Smooth muscle cell (in vitro differentiated cells): ENCODE results near the gene RXYLT1. TPM values are rescaled to one million over a fixed set of nuclear protein-coding genes. Genes with fewer than 3 reads are reported as not detected.

ENCODE experiments used
- DNase-seq: peaks from one replicate; lab custom pipeline; 2025; ENCODE audit not compliant: unreplicated experiment; lab: John Stamatoyannopoulos, UW
- H2AFZ ChIP-seq: fragments of 200-600 bp; sonication (generic); 2 replicates; pipeline ENCODE4 v1.6.0; 2016; ENCODE audit warnings: antibody characterized with exemption, low read depth, mild to moderate bottlenecking
- H3F3A ChIP-seq: fragments of 200-600 bp; sonication (generic); 2 replicates; pipeline ENCODE4 v1.6.0; 2017; ENCODE audit warnings: antibody characterized with exemption, low read depth
- H3K27ac ChIP-seq: fragments of 200-600 bp; sonication (generic); 2 replicates; pipeline ENCODE4 v1.5.1; 2016; ENCODE audit warnings: low read depth, mild to moderate bottlenecking
- H3K27me3 ChIP-seq: fragments of 200-600 bp; sonication (generic); 2 replicates; pipeline ENCODE4 v1.6.1; 2016; ENCODE audit warnings: low read depth, mild to moderate bottlenecking
- H3K36me3 ChIP-seq: fragments of 200-600 bp; sonication (generic); 2 replicates; pipeline ENCODE4 v1.5.1; 2016; ENCODE audit warnings: low read depth
- H3K4me1 ChIP-seq: fragments of 200-600 bp; sonication (generic); 2 replicates; pipeline ENCODE4 v1.5.1; 2016; ENCODE audit warnings: low read depth
- H3K4me2 ChIP-seq: fragments of 200-600 bp; sonication (generic); 2 replicates; pipeline ENCODE4 v1.6.0; 2016; ENCODE audit warnings: mild to moderate bottlenecking
- H3K4me3 ChIP-seq: fragments of 200-600 bp; sonication (generic); 2 replicates; pipeline ENCODE4 v1.5.1; 2016; ENCODE audit warnings: mild to moderate bottlenecking
- H3K79me2 ChIP-seq: fragments of 200-600 bp; sonication (generic); 2 replicates; pipeline ENCODE4 v1.6.0; 2016; ENCODE audit warnings: low read depth, mild to moderate bottlenecking
- H3K9ac ChIP-seq: fragments of 200-600 bp; sonication (generic); 2 replicates; pipeline ENCODE4 v1.6.0; 2016; ENCODE audit warnings: low read depth
- H3K9me3 ChIP-seq: fragments of 200-600 bp; sonication (generic); replicated peaks from 2 replicates; pipeline ENCODE4 v1.5.1; 2016; ENCODE audit warnings: low read depth
- H4K20me1 ChIP-seq: fragments of 200-600 bp; sonication (generic); 2 replicates; pipeline ENCODE4 v1.6.0; 2016; ENCODE audit warnings: low read depth
- CTCF ChIP-seq: fragments of 200-600 bp; sonication (generic); IDR thresholded peaks from 2 replicates; pipeline ENCODE4 v1.5.1; 2017; ENCODE audit warnings: borderline replicate concordance, mild to moderate bottlenecking, antibody characterized with exemption; ENCODE audit not compliant: insufficient read depth, poor library complexity, severe bottlenecking
- WGBS: methylation state at CpG from one replicate; pipeline ENCODE4 v1.1.7; 2016; ENCODE audit warnings: low lambda C conversion rate; 5-methylcytosine and 5-hydroxymethylcytosine counted together
- polyA plus RNA-seq: library from polyadenylated mRNA; unstranded; fragments of >200 nt; fragmentation: Nextera tagmentation; extraction: Ambion mirVana; gene quantifications from 2 replicates; pipeline ENCODE4 v1.2.1, GENCODE V29; 2016
- total RNA-seq: library from RNA; depleted of rRNA; stranded (reverse); fragments of >200 nt; gene quantifications from 2 replicates; pipeline ENCODE4 v1.2.3, GENCODE V29; 2014

RXYLT1 gene
- total and polyA plus RNA-seq, 2 experiments from 2014 or later = 9.4 to 11.1 TPM

- no peak for DNase-seq
- no peak overlapping the region for H3K27ac ChIP-seq
- no peak for TF ChIP-seq CTCF
- no peaks in the 10 kb centered on the region for H3K4me1 ChIP-seq
- H3F3A ChIP-seq = no peaks in the 10 kb centered on the region
- no peaks in the 10 kb centered on the region for H3K79me2 ChIP-seq
- no peak overlapping the region for H3K4me2 ChIP-seq
- no peaks in the 10 kb centered on the region for H4K20me1 ChIP-seq
- WGBS = 82% methylated on average over 5 of the region's 5 CpGs
- no peaks in the 10 kb centered on the region for H3K36me3 ChIP-seq
- H3K9ac ChIP-seq = no peak overlapping the region
- no peak overlapping the region for H3K4me3 ChIP-seq
- no peaks in the 10 kb centered on the region for H3K9me3 ChIP-seq
- H2AFZ ChIP-seq = no peak overlapping the region
- no peaks in the 10 kb centered on the region for H3K27me3 ChIP-seq
These were observed 32.2 kb upstream of the RXYLT1 start for GRCh38 chr12:63747553-63747952.

- Histone ChIP-seq H3K27me3 (no peaks in the 10 kb centered on the region), H3K4me3 (no peak overlapping the region), H3K4me1 (no peaks in the 10 kb centered on the region), H3F3A (no peaks in the 10 kb centered on the region), H3K36me3 (no peaks in the 10 kb centered on the region), H4K20me1 (no peaks in the 10 kb centered on the region), H3K27ac (no peak overlapping the region), H3K9ac (no peak overlapping the region), H3K4me2 (no peak overlapping the region), H3K9me3 (no peaks in the 10 kb centered on the region), H2AFZ (no peak overlapping the region), H3K79me2 (no peaks in the 10 kb centered on the region)
- 87% methylated on average over 2 of the region's 2 CpGs for WGBS
- no peak for TF ChIP-seq CTCF
- DNase-seq = no peak
These were observed 27.4 kb upstream of the RXYLT1 start for GRCh38 chr12:63752283-63752682.

- Histone ChIP-seq H4K20me1 (no peaks in the 10 kb centered on the region), H2AFZ (no peak overlapping the region), H3K36me3 (no peaks in the 10 kb centered on the region), H3K79me2 (no peaks in the 10 kb centered on the region), H3K4me3 (no peak overlapping the region), H3K4me1 (no peaks in the 10 kb centered on the region), H3K4me2 (no peak overlapping the region), H3K27ac (no peak overlapping the region), H3K27me3 (no peaks in the 10 kb centered on the region), H3F3A (no peaks in the 10 kb centered on the region), H3K9me3 (no peaks in the 10 kb centered on the region), H3K9ac (no peak overlapping the region)
- DNase-seq = no peak
- TF ChIP-seq CTCF = no peak
- 86% methylated on average over 2 of the region's 2 CpGs for WGBS
These were observed 26.9 kb upstream of the RXYLT1 start for GRCh38 chr12:63752841-63753240.

DNA sequence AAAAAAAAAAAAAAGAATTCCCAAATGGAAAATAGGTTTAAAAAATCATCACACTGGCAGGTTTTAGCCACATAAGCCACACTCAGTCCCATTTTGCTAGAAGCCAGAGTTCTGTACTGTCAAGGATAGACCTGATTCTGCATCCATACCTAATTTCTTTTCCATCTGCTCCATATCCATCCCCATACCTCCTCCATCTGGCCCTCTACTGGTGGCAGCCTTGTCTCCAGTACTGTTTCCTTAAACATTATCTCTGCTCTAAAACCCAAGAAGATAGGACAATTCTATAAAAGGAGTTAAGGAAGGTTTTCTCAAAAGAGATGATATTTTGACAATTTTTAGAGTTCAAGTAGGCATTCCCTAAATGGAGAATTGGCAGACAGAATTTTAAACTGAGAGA, 26.0 kb upstream of the RXYLT1 start:
- Histone ChIP-seq H3K79me2 (no peaks in the 10 kb centered on the region), H4K20me1 (no peaks in the 10 kb centered on the region), H3K27ac (no peak overlapping the region), H3K36me3 (no peaks in the 10 kb centered on the region), H3K9me3 (no peaks in the 10 kb centered on the region), H3K4me1 (no peaks in the 10 kb centered on the region), H3K9ac (no peak overlapping the region), H3K4me2 (no peak overlapping the region), H3K27me3 (no peaks in the 10 kb centered on the region), H3F3A (no peaks in the 10 kb centered on the region), H2AFZ (no peak overlapping the region), H3K4me3 (no peak overlapping the region)
- DNase-seq = no peak
- TF ChIP-seq CTCF = no peak
